Smooth muscle cell (in vitro differentiated cells): ENCODE measurements around the gene ZNF469. TPM values are rescaled to one million over a fixed set of nuclear protein-coding genes. Genes with fewer than 3 reads are reported as not detected.
"Not testable (repeated sequence)": the region's sequence is repeated elsewhere in the genome, so short reads cannot be mapped to it uniquely, and the experiment has no call there.

ENCODE experiments used
- DNase-seq: peaks from one replicate; lab custom pipeline; 2025; ENCODE audit not compliant: unreplicated experiment; lab: John Stamatoyannopoulos, UW
- H2AFZ ChIP-seq: fragments of 200-600 bp; sonication (generic); 2 replicates; pipeline ENCODE4 v1.6.0; 2016; ENCODE audit warnings: antibody characterized with exemption, low read depth, mild to moderate bottlenecking
- H3F3A ChIP-seq: fragments of 200-600 bp; sonication (generic); 2 replicates; pipeline ENCODE4 v1.6.0; 2017; ENCODE audit warnings: antibody characterized with exemption, low read depth
- H3K27ac ChIP-seq: fragments of 200-600 bp; sonication (generic); 2 replicates; pipeline ENCODE4 v1.5.1; 2016; ENCODE audit warnings: low read depth, mild to moderate bottlenecking
- H3K27me3 ChIP-seq: fragments of 200-600 bp; sonication (generic); 2 replicates; pipeline ENCODE4 v1.6.1; 2016; ENCODE audit warnings: low read depth, mild to moderate bottlenecking
- H3K36me3 ChIP-seq: fragments of 200-600 bp; sonication (generic); 2 replicates; pipeline ENCODE4 v1.5.1; 2016; ENCODE audit warnings: low read depth
- H3K4me1 ChIP-seq: fragments of 200-600 bp; sonication (generic); 2 replicates; pipeline ENCODE4 v1.5.1; 2016; ENCODE audit warnings: low read depth
- H3K4me2 ChIP-seq: fragments of 200-600 bp; sonication (generic); 2 replicates; pipeline ENCODE4 v1.6.0; 2016; ENCODE audit warnings: mild to moderate bottlenecking
- H3K4me3 ChIP-seq: fragments of 200-600 bp; sonication (generic); 2 replicates; pipeline ENCODE4 v1.5.1; 2016; ENCODE audit warnings: mild to moderate bottlenecking
- H3K79me2 ChIP-seq: fragments of 200-600 bp; sonication (generic); 2 replicates; pipeline ENCODE4 v1.6.0; 2016; ENCODE audit warnings: low read depth, mild to moderate bottlenecking
- H3K9ac ChIP-seq: fragments of 200-600 bp; sonication (generic); 2 replicates; pipeline ENCODE4 v1.6.0; 2016; ENCODE audit warnings: low read depth
- H3K9me3 ChIP-seq: fragments of 200-600 bp; sonication (generic); replicated peaks from 2 replicates; pipeline ENCODE4 v1.5.1; 2016; ENCODE audit warnings: low read depth
- H4K20me1 ChIP-seq: fragments of 200-600 bp; sonication (generic); 2 replicates; pipeline ENCODE4 v1.6.0; 2016; ENCODE audit warnings: low read depth
- WGBS: methylation state at CpG from one replicate; pipeline ENCODE4 v1.1.7; 2016; ENCODE audit warnings: low lambda C conversion rate; 5-methylcytosine and 5-hydroxymethylcytosine counted together
- polyA plus RNA-seq: library from polyadenylated mRNA; unstranded; fragments of >200 nt; fragmentation: Nextera tagmentation; extraction: Ambion mirVana; gene quantifications from 2 replicates; pipeline ENCODE4 v1.2.1, GENCODE V29; 2016
- total RNA-seq: library from RNA; depleted of rRNA; stranded (reverse); fragments of >200 nt; gene quantifications from 2 replicates; pipeline ENCODE4 v1.2.3, GENCODE V29; 2014
- TF ChIP-seq, protein P1 (sequence below): fragments of 200-600 bp; sonication (generic); IDR thresholded peaks from 2 replicates; pipeline ENCODE4 v1.5.1; 2017; ENCODE audit warnings: borderline replicate concordance, mild to moderate bottlenecking, antibody characterized with exemption; ENCODE audit not compliant: insufficient read depth, poor library complexity, severe bottlenecking

Gene ZNF469
- total and polyA plus RNA-seq, 2 experiments from 2014 or later, result 5.0 to 6.2 TPM

DNA sequence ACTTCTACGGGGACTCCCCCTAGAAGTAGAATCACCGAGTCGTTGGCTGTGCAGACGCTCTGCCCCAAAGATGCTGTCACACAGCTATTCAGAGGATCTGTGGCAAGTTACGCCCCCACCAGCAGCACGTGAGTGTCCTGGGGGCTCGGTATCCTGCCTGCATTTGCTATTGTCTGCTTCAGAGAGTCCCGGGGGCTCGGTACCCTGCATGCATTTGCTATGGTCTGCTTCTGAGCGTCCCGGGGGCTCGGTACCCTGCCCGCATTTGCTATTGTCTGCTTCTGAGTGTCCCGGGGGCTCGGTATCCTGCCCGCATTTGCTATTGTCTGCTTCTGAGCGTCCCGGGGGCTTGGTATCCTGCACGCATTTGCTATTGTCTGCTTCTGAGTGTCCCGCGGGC lies 23.8 kb upstream of the ZNF469 start:
- Histone ChIP-seq H3F3A (no peaks in the 10 kb centered on the region), H4K20me1 (no peaks in the 10 kb centered on the region), H3K36me3 (no peaks in the 10 kb centered on the region), H2AFZ (no peak overlapping the region), H3K27me3 (no peaks in the 10 kb centered on the region), H3K79me2 (no peaks in the 10 kb centered on the region), H3K4me2 (no peak overlapping the region), H3K9me3 (no peaks in the 10 kb centered on the region), H3K9ac (no peak overlapping the region), H3K4me1 (no peaks in the 10 kb centered on the region), H3K27ac (no peak overlapping the region), H3K4me3 (no peak overlapping the region)
- TF ChIP-seq, protein P1, sequence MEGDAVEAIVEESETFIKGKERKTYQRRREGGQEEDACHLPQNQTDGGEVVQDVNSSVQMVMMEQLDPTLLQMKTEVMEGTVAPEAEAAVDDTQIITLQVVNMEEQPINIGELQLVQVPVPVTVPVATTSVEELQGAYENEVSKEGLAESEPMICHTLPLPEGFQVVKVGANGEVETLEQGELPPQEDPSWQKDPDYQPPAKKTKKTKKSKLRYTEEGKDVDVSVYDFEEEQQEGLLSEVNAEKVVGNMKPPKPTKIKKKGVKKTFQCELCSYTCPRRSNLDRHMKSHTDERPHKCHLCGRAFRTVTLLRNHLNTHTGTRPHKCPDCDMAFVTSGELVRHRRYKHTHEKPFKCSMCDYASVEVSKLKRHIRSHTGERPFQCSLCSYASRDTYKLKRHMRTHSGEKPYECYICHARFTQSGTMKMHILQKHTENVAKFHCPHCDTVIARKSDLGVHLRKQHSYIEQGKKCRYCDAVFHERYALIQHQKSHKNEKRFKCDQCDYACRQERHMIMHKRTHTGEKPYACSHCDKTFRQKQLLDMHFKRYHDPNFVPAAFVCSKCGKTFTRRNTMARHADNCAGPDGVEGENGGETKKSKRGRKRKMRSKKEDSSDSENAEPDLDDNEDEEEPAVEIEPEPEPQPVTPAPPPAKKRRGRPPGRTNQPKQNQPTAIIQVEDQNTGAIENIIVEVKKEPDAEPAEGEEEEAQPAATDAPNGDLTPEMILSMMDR, result no peak
- DNase-seq, result no peak
- 80% methylated on average over 21 of the region's 21 CpGs for WGBS

DNA sequence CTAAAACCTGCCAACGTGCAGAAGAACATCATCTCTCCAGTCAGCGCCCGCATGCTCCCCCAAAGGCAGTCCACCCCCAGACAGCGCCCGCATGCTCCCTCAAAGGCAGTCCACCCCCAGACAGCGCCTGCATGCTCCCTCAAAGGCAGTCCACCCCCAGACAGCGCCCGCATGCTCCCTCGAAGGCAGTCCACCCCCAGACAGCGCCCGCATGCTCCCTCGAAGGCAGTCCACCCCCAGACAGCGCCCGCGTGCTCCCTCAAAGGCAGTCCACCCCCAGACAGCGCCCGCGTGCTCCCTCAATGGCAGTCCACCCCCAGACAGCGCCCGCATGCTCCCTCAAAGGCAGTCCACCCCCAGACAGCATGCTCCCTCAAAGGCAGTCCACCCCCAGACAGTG lies 22.4 kb upstream of the ZNF469 start:
- not testable (repeated sequence) for H3K36me3 ChIP-seq, H3K4me2 ChIP-seq, DNase-seq, H2AFZ ChIP-seq, H3K27ac ChIP-seq, H3K4me3 ChIP-seq, H3K27me3 ChIP-seq, H3F3A ChIP-seq, H4K20me1 ChIP-seq, H3K9me3 ChIP-seq, H3K9ac ChIP-seq, H3K79me2 ChIP-seq, H3K4me1 ChIP-seq
- 97% methylated on average over 20 of the region's 20 CpGs for WGBS

DNA sequence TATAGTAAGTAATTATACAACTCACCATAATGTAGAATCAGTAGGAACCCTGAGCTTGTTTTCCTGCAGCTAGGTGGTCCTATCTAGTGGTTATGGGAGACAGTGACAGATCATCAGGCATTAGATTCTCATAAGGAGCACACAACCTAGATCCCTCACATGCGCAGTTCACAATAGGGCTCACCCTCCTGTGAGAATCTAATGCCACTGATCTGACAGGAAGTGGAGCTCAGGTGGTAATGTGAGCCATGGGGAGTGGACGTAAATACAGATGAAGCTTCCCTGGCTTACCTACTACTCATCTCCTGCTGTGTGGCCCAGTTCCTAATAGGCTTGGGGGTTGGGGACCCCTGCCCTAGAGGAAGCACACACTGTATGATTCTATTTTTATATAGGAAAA lies 21.8 kb upstream of the ZNF469 start:
- no peak overlapping the region for H3K4me2 ChIP-seq
- H3K9ac ChIP-seq, result no peak overlapping the region
- H3F3A ChIP-seq, result no peaks in the 10 kb centered on the region
- H3K36me3 ChIP-seq, result no peaks in the 10 kb centered on the region
- no peak overlapping the region for H3K4me3 ChIP-seq
- WGBS, result 93% methylated on average over 2 of the region's 2 CpGs
- no peaks in the 10 kb centered on the region for H4K20me1 ChIP-seq
- H2AFZ ChIP-seq, result no peak overlapping the region
- DNase-seq, result no peak
- TF ChIP-seq, protein P1, result no peak
- no peaks in the 10 kb centered on the region for H3K4me1 ChIP-seq
- no peak overlapping the region for H3K27ac ChIP-seq
- H3K27me3 ChIP-seq, result no peaks in the 10 kb centered on the region
- no peaks in the 10 kb centered on the region for H3K9me3 ChIP-seq
- no peaks in the 10 kb centered on the region for H3K79me2 ChIP-seq

DNA sequence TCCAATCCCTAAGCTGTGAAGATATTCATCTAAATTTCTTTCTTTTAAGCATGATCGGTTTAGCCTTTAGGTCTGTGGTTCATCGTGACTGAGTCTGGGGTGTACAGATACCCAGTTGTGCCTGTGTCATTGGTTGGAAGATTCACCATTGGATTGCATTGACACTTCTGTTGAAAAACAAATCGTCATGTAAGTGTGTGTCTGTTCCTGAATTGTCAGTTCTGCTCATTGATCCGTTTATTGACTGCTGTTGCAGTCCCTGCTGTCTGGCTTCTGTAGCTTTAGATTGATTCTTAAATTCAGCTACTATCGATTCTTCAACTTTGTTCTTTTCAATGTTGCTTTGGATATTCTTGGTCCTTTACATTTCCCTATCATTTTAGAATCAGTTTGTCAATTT lies 21.0 kb upstream of the ZNF469 start:
- Histone ChIP-seq H3K9ac (no peak overlapping the region), H2AFZ (no peak overlapping the region), H3F3A (no peaks in the 10 kb centered on the region), H3K27ac (no peak overlapping the region), H3K4me3 (no peak overlapping the region), H3K4me1 (no peaks in the 10 kb centered on the region), H3K27me3 (no peaks in the 10 kb centered on the region), H3K9me3 (no peaks in the 10 kb centered on the region), H4K20me1 (no peaks in the 10 kb centered on the region), H3K4me2 (no peak overlapping the region), H3K36me3 (no peaks in the 10 kb centered on the region), H3K79me2 (no peaks in the 10 kb centered on the region)
- 87% methylated on average over 5 of the region's 5 CpGs for WGBS
- TF ChIP-seq, protein P1, result no peak
- DNase-seq, result no peak
